Erythroblast (primary cell): ENCODE data around the gene ARHGEF7.

Experiments
- GATA1 ChIP-seq: IDR thresholded peaks from 2 replicates; pipeline ENCODE4 v1.6.1; 2011; ENCODE audit warnings: low read depth, mild to moderate bottlenecking, control low read depth, low read length, moderate library complexity
- POLR2A ChIP-seq: IDR thresholded peaks from 2 replicates; pipeline ENCODE4 v1.6.1; 2011; ENCODE audit warnings: mild to moderate bottlenecking, low read length

GRCh38 chr13:111076155-111077013 is 38.7 kb upstream of the ARHGEF7 start:
- TF ChIP-seq POLR2A (no peak), GATA1 (no peak)
